Renal pelvis (tissue), 12 donors: ENCODE measurements around the gene CMIP. TPM values are rescaled to one million over a fixed set of nuclear protein-coding genes. Genes with fewer than 3 reads are reported as not detected.
A peak's percentile ranks its signal among the peaks of the same experiment; 100 is the strongest.
"Not testable (repeated sequence)": the region's sequence is repeated elsewhere in the genome, so short reads cannot be mapped to it uniquely, and the experiment has no call there.

ENCODE experiments used
- DNase-seq: peaks from one replicate; pipeline ENCODE4 v3.0.0-alpha.2; 2013
- long read RNA-seq, 16 experiments: transcript quantifications; one replicate each; lab custom pipeline, GENCODE V29; 2026
- polyA plus RNA-seq, 3 donors: library from polyadenylated mRNA; unstranded; fragments of 120-200 nt; gene quantifications; one replicate each; pipeline ENCODE4 v1.2.1, GENCODE V29; 2013; ENCODE audit not compliant: insufficient read length in 3 of 3

Gene CMIP
- polyA plus RNA-seq: 10 to 100 TPM; 43.5 to 56.5 (median 51.5) TPM
- long read RNA-seq, donor 1, full-length matches to known transcripts: 1 of 1 reads
- long read RNA-seq, donor 1, partial matches to known transcripts: 0 of 1 reads
- long read RNA-seq, donor 1, other reads (novel, unspliced or antisense): 0 of 1 reads
- long read RNA-seq, donor 2, full-length matches to known transcripts: 5 of 13 reads
- long read RNA-seq, donor 2, partial matches to known transcripts: 8 of 13 reads
- long read RNA-seq, donor 2, other reads (novel, unspliced or antisense): 0 of 13 reads
- long read RNA-seq, donor 3, full-length matches to known transcripts: 3 of 3 reads
- long read RNA-seq, donor 3, partial matches to known transcripts: 0 of 3 reads
- long read RNA-seq, donor 3, other reads (novel, unspliced or antisense): 0 of 3 reads
- long read RNA-seq, donor 4, full-length matches to known transcripts: 1 of 12 reads
- long read RNA-seq, donor 4, partial matches to known transcripts: 11 of 12 reads
- long read RNA-seq, donor 4, other reads (novel, unspliced or antisense): 0 of 12 reads
- long read RNA-seq, donor 5, full-length matches to known transcripts: 2 of 2 reads
- long read RNA-seq, donor 5, partial matches to known transcripts: 0 of 2 reads
- long read RNA-seq, donor 5, other reads (novel, unspliced or antisense): 0 of 2 reads
- long read RNA-seq, donor 6, full-length matches to known transcripts: 3 of 3 reads
- long read RNA-seq, donor 6, partial matches to known transcripts: 0 of 3 reads
- long read RNA-seq, donor 6, other reads (novel, unspliced or antisense): 0 of 3 reads
- long read RNA-seq, donor 7, full-length matches to known transcripts: 3 of 10 reads
- long read RNA-seq, donor 7, partial matches to known transcripts: 7 of 10 reads
- long read RNA-seq, donor 7, other reads (novel, unspliced or antisense): 0 of 10 reads
- long read RNA-seq, donor 8, full-length matches to known transcripts: 3 of 3 reads
- long read RNA-seq, donor 8, partial matches to known transcripts: 0 of 3 reads
- long read RNA-seq, donor 8, other reads (novel, unspliced or antisense): 0 of 3 reads
- long read RNA-seq, donor 9, full-length matches to known transcripts: 2 of 7 reads
- long read RNA-seq, donor 9, partial matches to known transcripts: 5 of 7 reads
- long read RNA-seq, donor 9, other reads (novel, unspliced or antisense): 0 of 7 reads
- long read RNA-seq, donor 10, full-length matches to known transcripts: 3 of 13 reads
- long read RNA-seq, donor 10, partial matches to known transcripts: 10 of 13 reads
- long read RNA-seq, donor 10, other reads (novel, unspliced or antisense): 0 of 13 reads
- long read RNA-seq, donor 11, full-length matches to known transcripts: 1 of 1 reads
- long read RNA-seq, donor 11, partial matches to known transcripts: 0 of 1 reads
- long read RNA-seq, donor 11, other reads (novel, unspliced or antisense): 0 of 1 reads
- long read RNA-seq, donor 12, full-length matches to known transcripts: 2 of 2 reads
- long read RNA-seq, donor 12, partial matches to known transcripts: 0 of 2 reads
- long read RNA-seq, donor 12, other reads (novel, unspliced or antisense): 0 of 2 reads
- long read RNA-seq, donor 13, full-length matches to known transcripts: 2 of 2 reads
- long read RNA-seq, donor 13, partial matches to known transcripts: 0 of 2 reads
- long read RNA-seq, donor 13, other reads (novel, unspliced or antisense): 0 of 2 reads
- long read RNA-seq, donor 14: 0 reads
- long read RNA-seq, donor 15: 0 reads
- long read RNA-seq, donor 16, full-length matches to known transcripts: 4 of 4 reads
- long read RNA-seq, donor 16, partial matches to known transcripts: 0 of 4 reads
- long read RNA-seq, donor 16, other reads (novel, unspliced or antisense): 0 of 4 reads

DNA sequence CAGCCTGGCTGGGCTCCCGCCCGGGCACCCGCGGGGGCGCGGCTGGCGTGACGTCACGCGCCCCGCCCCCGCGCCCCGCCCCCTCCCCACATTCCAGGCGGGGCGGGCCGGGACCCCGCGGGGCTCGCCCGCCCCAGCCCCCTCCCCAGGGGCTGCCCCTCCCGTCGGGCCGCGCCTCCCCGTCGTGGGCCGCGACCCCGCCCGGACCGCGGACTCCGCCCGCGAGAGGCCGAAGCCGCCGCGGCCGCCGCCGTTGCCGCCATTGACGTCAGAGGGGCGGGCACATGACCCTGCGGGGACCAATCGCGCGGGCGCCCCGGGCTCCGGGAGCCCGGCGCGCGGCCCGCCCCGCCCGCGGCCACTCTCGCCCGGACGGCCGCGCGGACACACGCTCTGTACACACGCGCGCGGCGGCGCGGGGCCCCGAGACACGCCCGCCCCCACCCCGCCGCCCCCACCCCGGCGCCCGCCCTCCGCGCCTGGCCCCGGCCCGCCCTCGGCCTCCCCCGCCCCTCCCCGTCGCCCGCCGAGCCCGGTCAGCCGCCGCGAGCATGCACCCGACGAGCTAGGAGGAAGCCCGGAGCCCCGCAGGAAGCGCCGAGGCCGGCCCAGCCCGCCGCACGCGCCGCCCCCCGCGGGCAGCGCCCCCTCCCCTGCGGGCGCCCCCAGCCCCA, at the start of gene CMIP:
CMIP (plus strand) TSS at position 361 of the 674 bp plus-strand sequence.
- DNase-seq: peak; percentile 81

GRCh38 chr16:81394966-81395655, 49.5 kb upstream of the CMIP start:
- DNase-seq: no peak

GRCh38 chr16:81397058-81397878, 47.3 kb upstream of the CMIP start:
- DNase-seq: no peak

DNA sequence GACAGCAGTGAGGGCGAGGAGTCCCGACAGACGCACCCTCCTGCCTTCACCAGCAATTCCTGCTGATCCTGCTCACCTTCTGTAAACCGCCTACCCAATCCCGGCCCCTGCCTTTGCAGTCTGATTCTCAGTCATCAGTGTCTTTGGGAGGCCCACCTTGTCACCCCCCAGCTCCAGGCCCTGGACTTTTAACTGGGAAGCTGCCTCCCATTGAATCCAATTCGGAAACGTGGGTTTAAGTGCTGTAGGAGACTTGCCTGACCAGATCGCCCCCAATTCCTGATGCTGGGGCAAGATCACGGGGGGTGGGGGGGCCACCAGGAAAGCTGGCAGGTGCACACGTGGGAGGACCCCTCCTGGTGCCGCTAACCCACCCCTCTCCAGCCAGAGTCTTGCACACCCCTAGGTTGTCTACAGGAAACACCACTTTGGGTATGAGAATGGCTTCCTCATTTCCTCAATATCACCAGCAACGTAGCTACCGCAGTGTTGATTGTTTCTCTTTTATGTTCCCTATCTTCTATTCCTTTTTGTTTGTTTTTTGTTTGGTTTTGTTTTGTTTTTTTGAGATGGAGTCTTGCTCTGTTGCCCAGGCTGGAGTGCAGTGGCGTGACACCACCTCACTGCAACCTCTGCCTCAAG, 46.6 kb upstream of the CMIP start:
- DNase-seq: no peak

GRCh38 chr16:81399909-81400308, 44.7 kb upstream of the CMIP start:
- no peak for DNase-seq

DNA sequence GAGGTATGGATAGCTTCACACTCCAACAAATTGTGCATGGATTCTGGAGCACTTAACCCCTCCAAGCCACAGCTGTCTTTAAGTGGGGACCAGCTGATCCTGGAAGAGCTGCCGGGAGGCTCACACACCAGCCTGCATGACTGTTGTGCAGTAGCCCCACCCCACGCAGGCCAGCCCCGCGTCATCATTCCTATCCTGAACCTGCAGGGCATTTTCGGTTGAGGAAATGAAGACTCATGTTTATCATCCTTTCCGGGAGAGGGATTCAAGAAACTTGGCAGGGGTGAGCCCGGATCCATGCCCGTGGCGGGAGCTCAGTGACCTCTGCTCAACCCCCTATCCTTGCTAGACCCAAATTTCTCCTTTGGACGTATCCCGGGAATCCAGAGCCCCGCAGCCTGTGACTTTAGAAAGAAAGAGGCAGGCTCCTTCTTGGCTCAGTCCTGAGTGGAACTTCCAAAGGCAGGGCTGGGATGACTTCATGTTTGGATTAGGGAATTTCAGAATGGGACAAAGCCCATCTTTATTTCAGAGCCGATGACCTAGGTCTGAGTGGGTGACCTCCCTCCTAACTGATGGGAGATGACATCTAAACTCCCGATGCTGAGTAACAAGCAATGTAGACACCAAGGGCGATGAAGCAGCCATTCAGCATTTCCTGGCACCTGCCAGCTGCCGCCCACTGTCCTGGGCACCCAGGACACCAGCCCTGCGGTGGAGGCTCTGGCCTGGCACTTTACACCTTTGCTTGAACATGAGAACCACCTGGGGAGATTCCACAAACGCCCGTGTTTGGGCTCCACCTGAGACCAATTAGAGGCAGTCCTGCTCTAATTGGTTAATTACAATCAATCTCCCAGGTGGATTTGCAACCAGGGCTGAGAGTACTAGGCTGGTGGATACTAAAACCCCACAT, 43.3 kb upstream of the CMIP start:
- DNase-seq: no peak

GRCh38 chr16:81403208-81403600, 41.4 kb upstream of the CMIP start:
- DNase-seq: no peak

DNA sequence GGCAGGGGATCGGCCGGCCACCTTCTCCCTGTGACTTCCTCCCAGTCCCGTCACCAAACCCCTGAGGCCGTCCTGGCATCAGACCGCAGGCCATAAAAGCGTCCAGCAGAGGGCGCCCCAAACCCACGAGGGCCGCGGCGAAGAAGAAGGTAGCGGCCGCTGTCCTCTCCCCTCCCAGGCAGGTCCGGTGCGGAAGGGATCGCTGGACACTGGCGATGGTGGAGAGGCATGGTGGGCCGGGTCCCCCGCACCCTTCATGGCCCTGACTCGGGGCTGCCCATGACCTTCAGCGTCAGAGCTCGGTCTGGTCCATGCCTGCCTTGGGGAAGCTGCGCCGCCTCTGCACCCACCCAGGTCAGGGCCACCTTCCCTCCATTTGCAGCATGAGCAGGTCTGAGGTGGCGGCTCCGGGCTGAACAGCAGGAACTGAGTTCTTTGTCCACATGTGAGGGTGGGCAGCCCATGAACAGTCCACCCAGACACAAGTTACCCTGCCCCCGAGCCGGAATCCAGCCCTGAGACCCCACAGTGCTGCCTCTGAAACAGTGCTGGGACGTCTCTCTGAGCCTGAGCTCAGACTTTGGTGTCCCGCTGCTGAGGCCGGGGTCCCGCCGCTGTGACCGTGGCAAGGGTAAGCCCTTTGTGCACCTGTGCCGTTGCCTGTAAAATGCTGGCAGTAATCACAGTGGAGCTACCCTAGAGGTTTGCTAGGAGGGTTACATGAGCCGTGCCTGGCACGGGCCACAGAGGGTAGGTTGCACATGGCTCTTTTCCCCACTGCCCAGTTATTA, 40.8 kb upstream of the CMIP start:
- DNase-seq: peak; percentile 82

DNA sequence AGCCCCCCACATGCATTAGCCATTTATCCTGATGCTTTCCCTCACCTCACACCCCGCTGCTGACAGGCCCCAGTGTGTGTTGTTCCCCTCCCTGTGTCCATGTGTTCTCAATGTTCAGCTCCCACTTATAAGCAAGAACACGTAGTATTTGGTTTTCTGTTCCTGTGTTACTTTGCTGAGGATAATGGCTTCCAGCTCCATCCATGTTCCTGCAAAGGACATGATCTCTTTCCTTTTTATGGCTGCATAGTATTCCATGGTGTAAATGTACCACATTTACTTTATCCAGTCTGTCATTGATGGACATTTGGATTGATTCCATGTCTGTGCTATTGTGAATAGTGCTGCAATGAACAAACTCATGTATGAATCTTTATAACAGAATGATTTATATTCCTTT, 39.6 kb upstream of the CMIP start:
- not testable (repeated sequence) for DNase-seq

DNA sequence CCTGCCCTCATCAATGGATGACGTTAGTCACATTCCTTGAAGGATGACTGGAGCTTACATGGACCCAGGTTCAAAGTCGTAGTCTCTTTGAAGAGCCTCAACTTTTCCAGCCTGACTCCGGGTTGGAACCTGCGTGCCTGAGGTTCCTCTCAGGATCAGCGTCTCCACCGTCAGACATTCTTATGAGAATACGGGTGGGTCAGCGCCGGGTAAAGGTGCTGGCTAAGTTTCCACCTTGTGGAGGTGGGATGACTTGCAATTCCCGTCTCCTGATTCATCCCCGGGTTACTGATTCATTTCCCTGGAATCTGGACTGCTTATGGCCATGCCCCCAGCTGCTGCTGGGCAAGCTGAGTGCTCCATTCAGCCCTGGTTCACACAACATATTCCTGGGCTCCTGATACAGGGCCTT, 38.9 kb upstream of the CMIP start:
- DNase-seq: no peak

DNA sequence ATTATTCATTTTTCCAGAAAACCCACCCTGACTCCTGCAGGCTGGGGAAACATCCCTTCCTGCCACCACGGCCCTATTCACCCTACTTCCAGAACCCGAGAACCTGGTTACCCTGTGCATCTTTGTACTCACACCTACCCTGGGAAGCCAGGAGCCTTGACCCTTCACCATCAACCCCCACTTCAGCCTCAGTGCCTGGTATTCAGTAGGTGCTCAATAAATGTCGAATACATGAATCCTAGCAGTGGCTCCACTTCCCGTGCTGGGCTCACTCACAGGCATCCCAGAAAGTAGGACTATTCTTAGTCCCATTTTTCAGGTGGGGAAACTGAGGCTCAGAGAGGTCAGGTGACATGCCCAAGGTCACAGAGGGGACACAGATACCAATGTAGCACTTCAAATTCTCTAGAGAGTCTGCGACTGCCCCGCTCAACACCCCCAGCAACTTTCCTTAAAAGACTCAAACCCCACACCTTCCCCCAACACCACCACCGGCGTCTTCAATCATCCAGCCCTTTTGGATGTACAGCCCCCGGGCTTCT, 36.1 kb upstream of the CMIP start:
- DNase-seq: no peak

- no peak for DNase-seq
Measured at GRCh38 chr16:81409016-81409556, 35.5 kb upstream of the CMIP start.

- no peak for DNase-seq
Measured at GRCh38 chr16:81410643-81411293, 33.8 kb upstream of the CMIP start.

DNA sequence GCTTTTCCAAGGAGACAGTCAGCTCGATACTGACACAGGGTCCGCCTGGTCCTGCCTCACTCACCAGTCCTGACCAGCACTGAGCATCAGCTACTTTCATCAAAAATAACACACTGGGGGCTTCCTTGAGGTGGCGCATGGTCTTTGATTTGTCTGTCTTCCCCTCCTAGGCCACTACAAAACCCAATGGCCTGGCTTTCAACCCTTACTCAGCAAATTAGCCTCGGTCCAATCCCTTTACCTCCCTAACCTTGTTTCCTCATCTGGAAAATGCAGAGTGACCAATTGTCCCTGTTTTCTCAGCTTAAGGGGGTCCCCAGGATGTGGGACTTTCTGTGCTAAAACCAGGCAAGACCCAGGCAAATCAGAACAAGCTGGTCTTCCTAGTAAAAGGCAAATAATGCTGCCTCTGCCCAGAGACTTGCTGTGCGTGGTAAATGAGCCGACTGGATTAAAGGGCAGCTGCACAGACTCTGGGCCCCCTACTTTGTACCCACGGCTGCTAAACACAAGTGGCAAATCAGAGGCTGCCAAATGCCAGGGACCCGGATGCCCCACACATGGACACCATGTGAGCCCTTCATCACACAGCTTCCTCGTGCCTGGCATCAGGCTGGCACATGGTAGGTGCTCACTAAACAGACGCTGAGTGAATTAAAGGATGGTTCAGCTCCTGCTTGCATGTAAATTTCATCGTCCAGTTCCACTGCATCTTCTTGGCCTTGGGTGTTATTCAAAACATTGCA, 31.2 kb upstream of the CMIP start:
- no peak for DNase-seq
